Left ventricle myocardium inferior (tissue), 1 donor: Measurements from ENCODE around the gene IFI27L2. TPM values are rescaled to one million over a fixed set of nuclear protein-coding genes. Genes with fewer than 3 reads are reported as not detected.

Experiments
- DNase-seq: peaks from one replicate; pipeline ENCODE4 v3.0.0-alpha.2; 2020
- H3K27ac ChIP-seq: fragments of 200-600 bp; replicated peaks from 2 replicates; pipeline ENCODE4 v1.8.0; 2021
- H3K27me3 ChIP-seq: fragments of 200-600 bp; 2 replicates; pipeline ENCODE4 v1.8.0; 2021; ENCODE audit warnings: low read depth
- H3K36me3 ChIP-seq: fragments of 200-600 bp; 2 replicates; pipeline ENCODE4 v1.8.0; 2021
- H3K4me1 ChIP-seq: fragments of 200-600 bp; 2 replicates; pipeline ENCODE4 v1.8.0; 2021
- H3K4me3 ChIP-seq: fragments of 200-600 bp; 2 replicates; pipeline ENCODE4 v1.8.0; 2021; ENCODE audit warnings: mild to moderate bottlenecking, moderate library complexity
- H3K9me3 ChIP-seq: fragments of 200-600 bp; replicated peaks from 2 replicates; pipeline ENCODE4 v1.8.0; 2021
- intact Hi-C: fragments of 100-400 bp; cut with micrococcal nuclease; formaldehyde crosslinking; loops from one replicate; pipeline ENCODE4 v1.11.0; 2022
- total RNA-seq: library from RNA; stranded (reverse); fragmentation: NEBNext Ultra II Directional; extraction: Animal tissue kit (Norgen Biotek cat#: 25700); gene quantifications from one replicate; pipeline ENCODE4 v1.2.1, GENCODE V29; 2021
- TF ChIP-seq, protein P1 (sequence below): fragments of 200-600 bp; IDR thresholded peaks from 2 replicates; pipeline ENCODE4 v1.8.0; 2021; ENCODE audit warnings: antibody characterized with exemption, mild to moderate bottlenecking, borderline replicate concordance
- donor health status: DM: no; HTN: yes; CAD: no; lungs with severe emphysema.

Gene IFI27L2
- total RNA-seq, 1 donor from 2014 or later, result 56.6 TPM

DNA sequence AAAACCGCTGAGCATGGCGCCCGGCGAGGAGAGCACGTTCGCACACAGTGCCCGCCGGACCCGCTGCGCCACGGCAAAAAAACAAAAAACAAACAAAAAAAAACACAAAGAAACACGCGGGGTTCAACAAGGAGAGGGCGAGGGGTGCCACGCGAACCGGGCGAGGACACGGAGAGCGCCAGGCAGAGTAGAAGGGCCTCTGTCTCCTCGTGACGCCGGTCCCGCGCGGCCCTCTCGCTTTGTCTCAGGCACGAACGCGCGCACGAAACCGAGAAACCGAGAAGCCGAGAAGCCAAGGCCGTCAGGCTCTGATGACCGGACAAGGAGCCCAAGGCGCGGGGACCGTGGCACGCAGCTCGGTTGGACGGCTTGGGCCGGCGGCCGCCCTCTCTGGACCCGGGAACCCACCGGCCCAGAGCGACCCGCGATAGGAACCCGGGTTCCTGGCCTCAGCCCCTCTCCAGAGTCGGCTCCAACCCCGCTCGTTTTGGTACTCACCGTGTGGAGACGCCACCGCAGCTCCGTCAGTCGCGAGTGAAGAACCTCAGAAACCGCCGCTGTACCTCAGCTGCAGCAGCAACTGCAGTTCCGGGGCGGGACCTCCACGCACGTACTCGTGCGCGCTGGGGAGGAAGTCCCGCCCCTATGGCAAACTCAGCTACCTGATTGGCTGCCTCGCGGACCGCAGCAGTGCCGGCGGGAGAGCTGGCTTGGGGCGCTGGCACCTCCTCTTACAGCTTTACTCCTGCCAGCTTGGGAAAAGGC, 48.6 kb downstream of the IFI27L2 start, which contains the start of the genes DDX24 and IFI27L1:
Gene DDX24 (minus strand): TSS at position 582 of the 765 bp plus-strand sequence. CDS start 1,460 bp downstream, outside the sequence.
Gene IFI27L1 (plus strand): TSS at position 690 of the 765 bp plus-strand sequence. CDS start 15,628 bp downstream, outside the sequence.
- Histone ChIP-seq H3K27me3 (no peaks in the 10 kb centered on the region), H3K27ac (peak within 1 kb of the TSS; percentile 93), H3K36me3 (peaks cover 31% of the 10 kb centered on the region), H3K4me1 (peaks cover 61% of the 10 kb centered on the region), H3K9me3 (peaks cover 3% of the 10 kb centered on the region), H3K4me3 (peak within 1 kb of the TSS; percentile 95)
- intact Hi-C loops, result no loop called here
- DNase-seq, result peak; percentile 97
- TF ChIP-seq, protein P1, sequence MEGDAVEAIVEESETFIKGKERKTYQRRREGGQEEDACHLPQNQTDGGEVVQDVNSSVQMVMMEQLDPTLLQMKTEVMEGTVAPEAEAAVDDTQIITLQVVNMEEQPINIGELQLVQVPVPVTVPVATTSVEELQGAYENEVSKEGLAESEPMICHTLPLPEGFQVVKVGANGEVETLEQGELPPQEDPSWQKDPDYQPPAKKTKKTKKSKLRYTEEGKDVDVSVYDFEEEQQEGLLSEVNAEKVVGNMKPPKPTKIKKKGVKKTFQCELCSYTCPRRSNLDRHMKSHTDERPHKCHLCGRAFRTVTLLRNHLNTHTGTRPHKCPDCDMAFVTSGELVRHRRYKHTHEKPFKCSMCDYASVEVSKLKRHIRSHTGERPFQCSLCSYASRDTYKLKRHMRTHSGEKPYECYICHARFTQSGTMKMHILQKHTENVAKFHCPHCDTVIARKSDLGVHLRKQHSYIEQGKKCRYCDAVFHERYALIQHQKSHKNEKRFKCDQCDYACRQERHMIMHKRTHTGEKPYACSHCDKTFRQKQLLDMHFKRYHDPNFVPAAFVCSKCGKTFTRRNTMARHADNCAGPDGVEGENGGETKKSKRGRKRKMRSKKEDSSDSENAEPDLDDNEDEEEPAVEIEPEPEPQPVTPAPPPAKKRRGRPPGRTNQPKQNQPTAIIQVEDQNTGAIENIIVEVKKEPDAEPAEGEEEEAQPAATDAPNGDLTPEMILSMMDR, result no peak

DNA sequence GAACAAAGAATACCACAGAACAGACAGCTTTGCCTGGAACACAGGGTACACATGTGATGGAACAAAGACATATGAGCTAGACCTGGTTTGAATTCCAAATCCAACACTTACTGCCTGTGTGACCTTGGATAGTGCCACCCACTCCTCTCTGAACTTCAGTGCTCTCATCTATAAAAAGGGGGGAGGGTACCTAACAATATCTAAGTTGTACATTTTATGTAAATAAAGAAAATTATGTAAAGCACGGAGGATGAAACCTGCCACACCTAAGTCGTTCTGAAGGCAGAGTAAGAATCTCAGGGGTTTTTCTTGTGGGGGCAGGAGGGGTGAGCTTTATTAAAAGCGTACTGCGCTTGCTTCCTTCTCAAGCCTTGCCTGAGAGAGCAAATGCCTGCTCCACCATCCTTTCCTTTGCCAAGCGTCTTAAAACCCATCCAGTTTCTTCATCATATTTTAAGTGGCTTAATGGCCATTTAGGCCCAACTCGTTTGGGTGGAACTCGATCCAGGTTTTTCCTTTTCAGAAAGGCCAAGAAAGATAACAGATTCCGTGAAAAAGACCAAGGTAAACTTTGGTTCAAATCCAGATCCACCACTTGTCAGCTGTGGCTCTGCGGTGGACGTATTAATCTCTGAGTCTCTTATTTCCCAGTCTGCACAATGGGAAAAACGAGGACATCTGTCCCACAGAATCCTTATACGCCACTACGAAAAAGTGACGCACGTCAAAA, 49.3 kb downstream of the IFI27L2 start:
- Histone ChIP-seq H3K4me3 (peak overlapping the region; percentile 95), H3K36me3 (peaks cover 37% of the 10 kb centered on the region), H3K4me1 (peaks cover 69% of the 10 kb centered on the region), H3K27ac (peak overlapping the region; percentile 93), H3K27me3 (no peaks in the 10 kb centered on the region), H3K9me3 (peaks cover 10% of the 10 kb centered on the region)
- DNase-seq, result no peak
- intact Hi-C loops, result no loop called here
- TF ChIP-seq, protein P1, result no peak

DNA sequence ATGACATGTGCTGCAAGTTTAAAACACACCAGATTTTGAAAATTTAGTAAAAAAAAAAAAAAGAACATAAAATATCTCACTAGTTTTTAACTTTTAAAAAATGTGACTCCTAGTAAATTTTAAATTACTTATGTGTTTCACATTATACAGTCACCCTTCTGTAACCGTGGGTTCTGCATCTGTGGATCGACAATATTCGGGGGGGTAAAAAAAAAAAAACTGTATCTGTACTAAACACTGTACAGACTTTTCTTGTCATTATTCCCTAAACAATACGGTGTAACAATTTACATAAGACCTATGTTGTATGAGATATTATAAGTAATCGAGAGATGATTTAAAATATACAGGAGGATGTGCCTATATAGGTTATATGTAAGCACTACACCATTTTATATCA, 51.6 kb downstream of the IFI27L2 start:
- TF ChIP-seq, protein P1, result no peak
- no peaks in the 10 kb centered on the region for H3K27me3 ChIP-seq
- H3K27ac ChIP-seq, result no peak overlapping the region
- H3K4me1 ChIP-seq, result peaks cover 73% of the 10 kb centered on the region
- no peak for DNase-seq
- H3K4me3 ChIP-seq, result peak overlapping the region; percentile 95
- peaks cover 44% of the 10 kb centered on the region for H3K36me3 ChIP-seq
- intact Hi-C loops, result no loop called here
- H3K9me3 ChIP-seq, result peaks cover 19% of the 10 kb centered on the region

Other genes starting within 250 kb of the IFI27L2 start
- not detected for gene FAM181A, start 202.3 kb downstream of the IFI27L2 start, total RNA-seq
- 251 TPM for gene ASB2, start 153.0 kb downstream of the IFI27L2 start, total RNA-seq
- 1.2 TPM for gene CCDC197, start 132.3 kb downstream of the IFI27L2 start, total RNA-seq
- gene OTUB2, start 103.3 kb downstream of the IFI27L2 start, total RNA-seq, result 0.27 TPM
- 208 TPM for gene DDX24, start 48.4 kb downstream of the IFI27L2 start, total RNA-seq
- 8.9 TPM for gene IFI27L1, start 48.3 kb downstream of the IFI27L2 start, total RNA-seq
- 130 TPM for gene IFI27, start 18.9 kb downstream of the IFI27L2 start, total RNA-seq
- gene PPP4R4, start 44.7 kb upstream of the IFI27L2 start, total RNA-seq, result not detected
- not detected for gene SERPINA10, start 163.7 kb upstream of the IFI27L2 start, total RNA-seq
- gene SERPINA6, start 193.7 kb upstream of the IFI27L2 start, total RNA-seq, result not detected
- gene SERPINA2, start 237.1 kb upstream of the IFI27L2 start, total RNA-seq, result not detected